GM23248 (cell line): ENCODE results near the gene PLXND1.

ENCODE experiments used
- EZH2 ChIP-seq: fragments of 200-600 bp; sonication (generic); IDR thresholded peaks from 2 replicates; pipeline ENCODE4 v1.6.1; 2018; ENCODE audit warnings: antibody characterized with exemption, mild to moderate bottlenecking; ENCODE audit not compliant: insufficient read depth, poor library complexity, severe bottlenecking
- EZH2phosphoT487 ChIP-seq: fragments of 200-600 bp; sonication (generic); IDR thresholded peaks from 2 replicates; pipeline ENCODE4 v1.6.1; 2018; ENCODE audit warnings: antibody characterized with exemption, moderate library complexity, mild to moderate bottlenecking, low read depth; ENCODE audit not compliant: insufficient read depth

GRCh38 chr3:129518038-129518561 is 88.4 kb downstream of the PLXND1 start:
- no peak for TF ChIP-seq EZH2
- TF ChIP-seq EZH2phosphoT487 = no peak
